Stimulated activated naive CD4-positive, alpha-beta T cell treated with Interleukin-2 at 50 U/mL for 16 hours (primary cell): ENCODE data around the gene TNFRSF1B.

Experiments used
- DNase-seq: peaks from one replicate; lab custom pipeline; 2025; lab: John Stamatoyannopoulos, UW

The TNFRSF1B gene

DNA sequence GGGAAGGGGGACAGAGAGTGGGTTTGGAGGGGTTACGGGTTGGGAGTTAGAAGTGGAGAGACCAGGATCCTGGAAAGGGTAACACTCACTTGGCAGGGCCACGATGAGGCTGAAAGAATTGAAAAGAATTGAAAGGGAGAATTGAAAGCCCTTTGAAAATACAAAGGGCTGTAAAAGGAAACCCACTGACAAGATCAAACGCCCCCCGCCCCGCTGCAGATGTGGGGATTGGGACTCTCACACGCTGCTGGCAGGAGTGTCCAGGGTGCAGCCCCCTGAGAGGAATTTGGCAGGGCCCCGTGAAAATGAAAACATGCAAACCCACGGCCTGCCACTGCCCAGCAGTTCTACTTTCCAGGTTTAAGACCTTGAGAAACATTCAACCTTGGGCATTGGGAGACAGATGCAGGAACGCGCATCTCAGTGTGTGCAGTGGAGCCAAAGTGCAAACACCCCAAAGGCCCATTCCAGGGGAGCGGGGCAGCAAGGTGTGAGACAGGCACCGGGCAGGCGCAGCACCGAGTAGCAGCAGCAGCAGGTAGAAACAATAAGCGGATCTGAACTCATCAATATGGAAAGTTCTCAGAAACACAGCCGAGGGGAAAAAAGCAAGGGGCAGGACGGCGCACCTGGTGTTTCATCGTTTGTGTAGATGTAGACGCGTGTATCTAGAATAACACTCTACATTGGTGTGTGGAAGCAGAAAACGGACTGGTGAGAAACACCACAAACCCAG lies 8.3 kb upstream of the TNFRSF1B start:
- DNase-seq: peak; percentile 10

DNA sequence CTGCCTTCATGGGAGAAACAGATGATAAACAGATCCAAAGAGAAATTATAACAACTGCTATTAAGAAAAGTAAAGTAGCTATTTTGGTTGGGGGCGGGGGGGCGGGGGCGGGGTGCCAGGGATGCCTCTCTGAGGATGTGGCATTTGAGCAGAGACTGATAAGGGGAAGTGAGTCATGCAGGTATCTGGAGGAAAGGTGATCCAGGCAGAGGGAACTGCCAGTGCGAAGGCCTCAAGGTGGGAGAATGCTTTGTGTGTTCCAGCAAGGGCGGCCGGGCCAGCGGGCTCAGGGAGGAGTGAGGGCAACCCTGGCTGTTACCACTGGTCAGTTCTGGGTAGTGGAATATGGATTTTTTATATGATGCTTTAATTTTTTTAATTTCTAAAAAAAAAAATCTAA lies 7.0 kb upstream of the TNFRSF1B start:
- peak; percentile 63 for DNase-seq

DNA sequence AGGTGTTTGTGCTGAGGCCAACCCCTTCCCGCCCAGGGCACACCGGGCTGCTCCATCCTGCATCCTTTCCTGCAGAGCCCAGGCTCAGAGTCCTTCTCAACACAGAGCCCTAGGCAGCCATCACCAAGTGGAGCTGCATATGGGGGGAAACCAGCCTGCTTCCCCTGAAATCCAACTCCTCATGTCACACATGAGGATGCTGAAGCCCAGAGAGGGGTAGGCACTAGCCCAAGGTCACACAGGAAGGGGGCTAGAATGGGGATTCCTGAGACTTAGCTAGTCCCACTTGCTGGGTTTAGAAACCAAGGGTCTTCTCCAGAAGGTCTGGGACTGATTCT lies 5.5 kb upstream of the TNFRSF1B start:
- no peak for DNase-seq

DNA sequence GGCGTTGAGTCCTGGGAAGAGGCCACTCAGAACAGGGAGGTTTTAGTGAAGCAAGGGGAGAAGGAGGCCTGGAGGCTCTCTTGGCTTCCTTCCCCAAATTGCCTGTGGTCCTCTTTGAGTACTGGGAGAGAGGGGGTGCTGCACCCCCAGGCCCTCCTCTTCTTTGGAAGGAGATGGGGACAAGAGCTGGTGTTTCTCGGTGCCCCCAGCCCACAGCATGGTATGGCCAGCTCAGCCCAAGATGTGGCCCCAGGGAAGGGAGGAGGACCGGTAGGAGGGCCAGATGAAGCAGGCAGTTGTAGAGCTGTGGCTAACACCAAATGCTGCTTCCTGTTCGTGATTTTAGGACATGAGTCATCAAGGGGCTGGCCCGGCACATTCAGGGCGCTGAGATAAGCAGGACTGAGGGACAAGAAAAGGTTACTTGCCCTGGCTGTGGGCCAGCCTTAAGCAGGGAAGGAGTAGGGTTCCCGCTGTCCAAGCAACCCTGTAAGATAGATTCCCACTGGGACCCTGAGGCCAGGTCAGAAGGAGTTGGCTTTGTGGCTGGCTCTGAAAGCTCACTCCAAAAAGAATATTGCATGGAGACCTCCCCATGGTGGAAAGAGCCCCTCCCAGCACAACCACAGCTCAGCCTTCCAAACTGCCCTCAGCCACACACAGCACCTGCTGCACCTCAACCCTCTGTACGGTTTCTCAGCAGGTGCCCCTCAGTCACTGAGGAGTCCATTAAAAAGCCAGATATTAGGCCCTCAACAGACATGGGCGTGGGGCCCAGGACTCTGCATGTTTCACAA lies 4.9 kb upstream of the TNFRSF1B start:
- peak; percentile 81 for DNase-seq

DNA sequence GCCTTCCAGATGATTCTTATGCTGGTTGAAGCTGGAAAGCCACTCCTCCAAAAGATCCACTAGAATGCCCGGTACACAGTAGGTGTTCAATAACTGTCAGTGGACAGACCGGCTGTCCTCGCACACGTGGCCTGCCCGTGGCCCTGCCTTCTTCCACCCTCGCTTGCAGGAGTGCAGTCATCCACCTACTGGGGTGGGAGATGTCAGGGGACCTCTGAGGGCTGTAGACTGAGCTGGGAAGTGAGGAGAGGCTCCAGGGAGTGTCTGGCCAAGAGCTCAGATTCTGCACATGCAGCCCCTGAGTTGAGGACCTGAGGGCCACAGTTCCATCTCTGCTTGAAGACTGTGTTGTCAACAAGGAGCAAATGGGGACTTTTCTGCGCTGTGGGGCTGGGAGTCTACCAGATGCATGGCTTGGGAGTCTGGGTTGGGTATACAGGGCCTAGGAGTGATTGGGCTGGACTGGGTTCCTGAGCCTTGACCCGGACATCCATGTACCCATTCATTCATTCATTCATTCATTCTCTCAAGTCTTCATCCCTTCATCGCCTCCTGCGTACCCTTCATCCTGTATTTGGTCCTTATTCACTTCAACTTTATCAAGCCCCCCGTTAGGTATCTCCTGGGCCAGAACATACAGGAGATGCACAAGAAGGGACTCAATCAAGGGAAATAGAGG lies 4.2 kb upstream of the TNFRSF1B start:
- no peak for DNase-seq

DNA sequence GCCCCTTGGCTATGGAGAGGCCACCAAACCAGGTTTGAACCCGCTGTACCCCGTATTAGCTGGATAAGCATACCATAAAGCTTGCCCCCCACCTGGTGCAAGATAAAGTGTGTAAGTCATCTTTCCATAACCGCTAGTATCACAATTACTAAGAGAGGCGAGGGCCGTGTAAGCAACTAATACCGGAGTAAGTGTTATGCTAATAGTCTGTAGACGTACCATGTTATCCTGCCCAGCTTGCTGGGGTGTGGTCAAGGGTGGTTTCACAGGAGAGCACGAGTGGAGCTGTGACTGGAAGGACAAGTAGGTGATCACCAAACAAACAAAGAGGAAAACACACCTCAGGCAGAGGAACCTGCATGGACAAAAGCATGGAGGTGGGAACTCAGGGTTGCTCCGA lies 3.6 kb upstream of the TNFRSF1B start:
- no peak for DNase-seq

DNA sequence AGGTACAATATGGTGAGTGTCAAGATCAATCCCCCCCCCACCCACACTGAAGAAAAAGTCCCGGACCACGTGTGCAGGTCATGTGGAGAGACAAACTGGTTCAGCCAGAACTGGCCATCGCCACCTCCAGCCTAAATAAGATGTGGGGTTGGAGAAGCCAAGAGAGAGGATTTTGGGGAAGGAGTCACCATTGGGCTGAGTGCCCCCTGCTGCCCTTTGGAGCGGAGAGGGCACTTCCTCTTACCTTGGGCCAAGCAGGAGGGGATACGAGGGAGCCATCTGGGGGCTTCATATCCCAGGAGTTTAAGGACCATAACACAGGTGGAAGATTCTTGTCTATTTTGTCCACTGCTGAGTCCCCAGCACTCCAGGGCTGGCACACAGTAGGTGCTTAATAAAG lies 2.6 kb upstream of the TNFRSF1B start:
- no peak for DNase-seq

DNA sequence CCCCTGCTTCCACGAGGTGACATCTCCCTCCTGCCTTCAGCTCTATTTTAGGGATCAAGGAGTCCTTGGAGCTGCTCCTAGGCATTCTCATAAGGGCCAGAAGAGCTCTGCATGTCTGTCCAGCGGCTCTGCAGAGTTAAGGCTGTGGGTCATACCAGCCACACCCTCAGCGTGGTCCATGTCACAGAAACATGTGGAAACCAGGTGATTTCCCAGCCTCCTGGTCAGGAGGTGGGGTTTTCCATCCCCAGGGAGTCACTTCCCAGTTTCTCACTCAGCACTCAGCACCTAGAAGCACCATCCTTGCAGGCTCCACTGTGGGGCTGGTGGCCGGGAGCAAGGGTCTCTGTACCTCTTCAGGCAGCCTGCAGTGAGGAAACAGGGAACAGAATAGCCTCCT lies 1.4 kb upstream of the TNFRSF1B start:
- DNase-seq: no peak

DNA sequence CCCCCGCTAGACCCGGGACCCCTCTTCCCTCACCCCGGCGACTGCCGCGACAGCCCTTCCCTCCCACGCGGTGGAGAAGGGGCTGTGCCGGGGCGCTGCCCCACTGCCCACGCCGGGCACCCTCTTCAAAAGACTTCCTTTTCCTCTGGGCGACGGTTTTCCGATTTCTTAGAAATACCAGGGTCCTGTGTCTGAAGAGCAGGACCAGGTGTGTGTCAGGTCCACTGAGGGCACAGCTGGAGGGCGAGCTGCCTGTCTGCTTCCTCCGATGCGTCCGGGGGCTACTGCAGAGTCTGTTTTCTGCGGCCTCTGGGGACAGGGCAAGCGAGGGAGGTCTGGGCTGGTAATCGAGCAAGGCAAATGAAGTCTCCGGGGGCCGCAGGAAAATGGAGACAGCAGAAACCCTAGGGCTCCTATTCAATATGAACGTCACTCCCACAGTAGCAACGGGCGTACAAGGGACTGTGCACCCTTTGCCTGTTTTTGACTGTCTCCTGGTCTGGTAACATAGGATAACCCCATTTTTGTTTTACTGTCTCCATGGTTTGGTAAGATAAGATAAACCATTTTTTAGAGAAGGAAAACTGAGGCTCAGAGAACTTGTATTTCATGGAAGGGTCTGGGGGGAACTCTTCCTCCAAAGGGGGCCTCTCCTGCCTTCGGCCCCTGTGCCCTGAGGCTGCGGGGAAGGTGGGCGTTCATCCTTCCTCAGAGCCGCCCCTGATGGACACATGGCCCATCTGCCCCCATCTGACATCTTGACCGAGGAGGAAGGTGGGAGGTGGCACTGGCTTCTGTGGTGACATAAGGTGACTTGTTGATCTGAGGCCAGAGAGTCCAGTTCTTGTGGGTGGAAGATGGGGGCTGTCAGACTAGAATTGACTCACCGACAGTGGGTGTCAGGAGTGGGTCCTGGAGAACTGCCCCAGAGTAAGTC lies 970 bp downstream of the TNFRSF1B start:
- DNase-seq: peak; percentile 32

DNA sequence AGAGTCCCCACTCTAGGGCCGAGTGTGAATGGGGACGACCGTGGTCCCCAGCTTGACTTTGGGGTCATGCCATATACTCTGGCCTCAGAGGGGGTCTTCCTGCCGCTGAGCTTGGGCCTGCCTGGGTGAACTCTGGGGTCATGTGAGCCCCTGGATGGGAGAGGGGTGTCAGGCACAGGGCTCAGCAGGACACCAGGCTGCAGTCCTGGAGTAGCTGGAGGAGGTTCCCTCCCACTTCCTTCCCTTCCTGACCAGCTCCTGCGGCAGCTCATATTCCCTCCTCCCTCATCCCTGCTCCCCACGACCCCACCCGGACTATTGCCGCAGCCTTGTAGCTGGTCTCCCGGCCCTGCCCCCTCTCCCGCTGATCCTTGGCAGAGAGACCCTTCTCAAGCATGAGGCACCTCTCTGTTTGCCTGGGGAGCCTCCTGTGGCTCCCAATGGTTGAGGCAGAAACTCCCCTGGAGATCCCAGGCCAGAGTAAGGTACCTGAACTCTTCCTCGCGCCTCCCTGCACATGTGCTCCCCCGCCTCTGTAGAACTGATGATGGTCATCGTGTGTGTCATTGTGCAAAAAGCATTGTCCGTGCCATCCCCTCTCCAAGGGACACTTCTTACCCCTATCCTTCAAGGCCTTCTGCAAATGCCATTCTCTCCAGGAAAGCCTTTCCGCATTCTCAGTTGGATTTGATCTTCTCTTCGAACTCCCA lies 1.8 kb downstream of the TNFRSF1B start:
- DNase-seq: no peak

DNA sequence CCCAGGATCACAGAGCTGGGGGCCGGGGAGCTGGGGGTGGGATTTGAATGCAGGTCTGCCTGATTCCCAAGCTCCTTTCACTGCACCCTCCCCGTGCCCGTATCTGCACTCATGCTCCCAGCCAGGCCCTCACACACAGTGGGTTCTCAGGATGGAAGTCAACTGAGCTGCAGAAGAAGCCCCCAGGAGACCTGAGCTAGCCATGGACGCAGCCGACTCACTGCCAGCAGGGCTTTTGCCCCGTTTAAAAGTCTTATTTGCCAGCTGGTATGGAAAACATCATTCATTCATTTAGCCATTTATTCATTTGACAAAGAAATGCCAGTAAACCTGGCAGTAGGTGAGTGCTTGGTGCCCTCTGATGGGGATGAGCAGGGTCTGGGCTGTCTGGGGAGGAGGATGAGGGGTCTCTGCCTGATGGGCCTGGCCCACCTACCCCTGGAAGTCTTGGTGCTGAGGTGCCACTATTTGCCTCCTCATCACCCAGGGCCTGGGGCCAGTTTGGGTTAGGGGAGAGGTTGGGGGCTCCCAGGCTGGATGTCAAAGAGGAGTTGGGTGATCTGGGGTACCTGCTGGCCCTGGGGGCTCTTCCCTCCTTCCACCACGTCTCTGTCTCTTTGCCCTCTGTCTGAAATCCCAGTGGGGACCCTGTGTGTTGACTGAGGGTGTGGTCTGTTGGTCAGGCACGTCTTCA lies 2.8 kb downstream of the TNFRSF1B start:
- DNase-seq: no peak

DNA sequence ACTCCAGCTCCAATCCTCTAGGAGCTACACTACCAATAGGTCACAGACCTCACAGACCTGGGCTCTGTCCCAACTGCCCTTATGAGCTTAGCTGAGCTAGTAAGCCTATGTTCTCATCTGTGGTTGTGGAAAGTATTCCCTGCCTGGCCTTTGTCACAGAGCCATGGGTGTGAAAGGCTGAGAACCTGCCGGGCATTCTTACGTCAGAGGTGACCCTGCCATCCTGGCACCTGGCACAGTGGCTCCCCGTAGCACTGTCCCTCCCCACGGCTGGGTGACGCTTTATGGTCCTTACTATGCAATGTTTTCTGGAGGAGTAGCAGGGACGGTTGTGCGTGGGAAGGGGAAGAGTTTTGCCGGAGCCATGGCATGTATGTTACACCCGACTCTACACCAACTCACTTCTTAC lies 3.5 kb downstream of the TNFRSF1B start:
- DNase-seq: no peak

DNA sequence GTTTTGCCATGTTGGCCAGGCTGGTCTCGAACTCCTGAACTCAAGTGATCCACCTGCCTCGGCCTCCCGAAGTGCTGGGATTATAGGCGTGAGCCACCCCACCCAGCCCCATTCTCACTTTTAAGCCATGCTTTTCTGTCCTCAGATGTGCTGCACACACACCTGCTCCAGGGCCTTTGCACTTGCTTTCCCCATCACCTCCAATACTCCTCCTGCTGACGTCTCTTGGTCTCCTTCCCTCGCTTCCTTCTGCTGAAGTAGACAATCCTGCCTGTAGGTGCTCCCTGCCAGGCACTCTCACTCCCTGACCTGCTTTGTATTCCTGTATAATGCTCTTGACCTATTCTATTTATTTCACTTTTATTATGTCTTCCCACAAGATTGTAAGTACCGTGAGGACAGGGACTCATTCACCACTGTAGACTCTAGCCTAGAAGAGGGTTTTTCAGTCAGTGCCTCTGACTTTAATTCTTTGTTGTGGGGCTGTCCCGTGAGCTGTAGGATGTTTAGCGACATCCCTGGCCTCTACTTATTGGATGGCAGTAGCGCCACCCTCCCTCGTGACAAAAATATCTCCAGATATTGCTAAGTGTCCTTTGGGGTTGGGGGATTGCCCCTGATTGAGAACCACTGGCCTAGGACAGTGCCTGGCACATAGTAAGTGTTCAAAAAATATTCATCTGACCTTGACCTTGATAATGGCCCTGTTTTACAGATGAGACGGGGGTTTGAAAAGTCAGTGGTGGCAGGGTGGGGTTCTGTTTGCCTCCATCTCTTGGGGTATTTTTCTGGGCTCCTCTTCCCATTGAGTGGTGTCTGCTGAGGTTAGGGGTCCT lies 4.6 kb downstream of the TNFRSF1B start:
- peak; percentile 26 for DNase-seq

DNA sequence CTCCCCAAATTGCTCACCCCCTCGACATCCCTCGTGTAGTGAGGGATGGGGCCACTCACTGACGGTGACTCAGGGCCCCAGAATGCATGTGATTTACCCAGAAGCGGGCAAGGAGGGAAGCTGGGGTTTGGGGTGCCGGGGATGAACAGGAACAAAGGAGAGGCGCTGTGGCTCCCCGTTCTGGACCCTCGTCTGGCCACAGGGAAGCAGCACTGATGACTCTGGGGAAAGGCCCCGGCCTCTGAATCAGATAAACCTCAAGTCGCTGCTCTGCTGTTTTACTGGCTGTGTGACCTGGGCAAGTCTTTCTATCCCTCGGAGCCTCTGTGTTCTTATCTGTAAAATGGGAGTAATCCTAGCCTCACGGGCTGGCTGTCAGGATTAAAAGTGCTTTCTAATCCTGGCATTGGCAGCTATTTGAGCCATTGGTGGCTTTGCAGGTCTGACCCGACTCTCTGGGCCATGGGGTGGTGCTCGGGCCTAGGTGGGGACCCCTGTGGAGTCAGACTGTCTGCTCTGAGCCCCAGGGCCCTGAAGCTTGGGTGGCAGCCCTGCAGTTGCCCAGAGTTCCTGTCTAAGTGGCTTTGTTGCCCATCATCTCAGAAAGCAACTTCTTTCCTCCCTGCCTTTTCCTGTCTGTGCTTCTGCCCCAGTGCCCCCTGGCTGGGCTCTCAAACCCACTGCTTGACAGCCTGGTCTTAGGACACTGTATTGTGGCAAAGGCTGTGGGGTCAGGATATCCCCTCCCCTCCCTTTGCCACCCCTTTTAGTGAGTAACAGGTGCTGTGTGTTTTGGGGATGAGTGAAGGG lies 5.5 kb downstream of the TNFRSF1B start:
- peak; percentile 48 for DNase-seq

DNA sequence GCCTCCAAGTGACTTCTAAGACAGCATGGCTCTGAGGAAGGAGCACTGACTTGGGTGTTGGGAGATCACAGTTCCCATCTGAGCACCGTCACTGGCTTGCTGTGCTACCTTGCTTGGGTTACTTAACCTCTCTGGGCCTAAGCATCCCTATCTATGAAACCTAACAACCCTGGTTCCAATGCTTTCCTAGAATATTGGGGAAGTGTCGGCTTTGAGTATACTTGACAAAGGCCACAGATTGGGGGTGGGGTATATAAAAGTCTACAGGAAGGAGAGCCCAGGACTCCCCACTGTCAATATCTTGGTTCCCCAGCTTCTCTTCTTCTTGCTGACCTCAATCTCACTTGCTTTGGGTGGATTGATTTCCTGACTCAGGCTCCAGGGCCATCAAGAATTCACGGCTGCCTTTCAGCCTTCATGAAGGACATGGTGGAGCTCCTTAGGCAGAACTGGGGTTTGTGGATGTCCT lies 6.3 kb downstream of the TNFRSF1B start:
- no peak for DNase-seq

DNA sequence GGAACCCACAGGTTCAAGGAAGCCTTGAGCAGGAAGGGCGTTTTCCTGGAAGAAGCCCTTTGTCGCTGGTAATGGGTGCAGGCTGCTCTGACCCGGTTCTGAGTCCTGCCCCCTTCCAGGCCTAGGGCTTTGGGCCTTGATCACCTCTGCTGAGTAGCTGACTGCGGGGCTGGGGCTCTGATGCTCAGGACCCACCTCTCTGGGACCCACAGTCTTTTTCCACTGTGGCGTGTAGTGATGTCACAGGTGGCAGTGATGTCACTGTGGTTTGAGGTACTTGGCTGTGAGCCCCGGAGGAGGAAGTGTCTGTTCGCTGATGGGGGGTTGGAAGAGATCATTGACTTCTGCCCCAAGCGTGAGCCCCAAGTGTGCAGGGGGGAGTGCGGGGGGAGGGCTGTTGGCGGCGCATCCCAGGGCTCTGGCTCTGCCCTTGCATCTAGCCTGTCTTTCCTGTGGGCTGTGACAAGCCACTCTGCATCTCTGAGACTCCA lies 6.9 kb downstream of the TNFRSF1B start:
- DNase-seq: peak; percentile 77

DNA sequence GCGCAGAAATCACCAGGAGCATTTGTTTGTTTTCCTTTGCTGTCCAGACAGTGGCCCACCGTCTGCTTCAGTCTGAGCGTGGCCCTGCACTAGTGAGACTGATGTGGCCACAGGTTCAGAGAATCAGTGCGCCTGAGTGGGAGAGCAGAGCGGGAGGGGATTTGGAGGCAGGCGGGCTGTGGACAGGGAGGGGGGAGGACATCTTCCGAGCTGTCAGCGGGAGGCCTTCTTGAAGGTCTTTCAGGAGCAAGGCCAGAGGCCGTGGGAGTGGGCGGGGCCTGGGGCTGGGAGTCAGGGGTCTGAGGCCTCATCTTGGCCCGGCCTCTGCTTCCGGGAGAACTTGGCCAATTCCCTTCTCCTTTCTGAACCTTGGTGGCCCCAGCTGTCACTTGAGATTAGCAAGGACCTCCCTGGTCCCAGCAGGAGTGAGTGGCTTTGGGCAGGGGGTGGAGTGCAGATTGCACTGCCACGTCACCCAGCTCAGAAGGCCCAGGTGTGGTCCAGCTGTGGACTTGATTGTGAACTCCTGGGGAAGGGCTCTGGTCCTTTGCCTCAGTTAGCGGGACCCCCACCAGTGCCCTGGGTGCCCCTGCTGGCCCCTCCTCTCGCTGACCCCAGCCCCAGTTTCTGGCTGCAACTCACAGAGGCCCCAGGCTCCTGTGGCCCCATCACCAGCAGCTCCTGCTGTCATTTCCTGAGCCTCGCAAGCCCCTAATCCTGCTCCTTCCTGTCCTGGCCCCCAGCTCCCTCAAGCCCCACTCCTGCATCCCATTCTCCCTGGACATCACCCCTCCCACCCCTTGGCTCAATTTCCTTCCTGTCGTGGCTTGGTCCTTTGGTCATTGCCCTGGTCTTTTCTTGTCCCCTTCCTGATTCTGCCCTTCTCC lies 8.4 kb downstream of the TNFRSF1B start:
- no peak for DNase-seq
